T-helper 9 cell (primary cell): ENCODE results near the gene GPANK1.
"Not testable (repeated sequence)": the region's sequence is repeated elsewhere in the genome, so short reads cannot be mapped to it uniquely, and the experiment has no call there.

Experiments used
- DNase-seq: peaks from one replicate; pipeline ENCODE4 v3.0.0-alpha.2; 2020
- total RNA-seq, 2 donors: gene quantifications; one replicate each; lab custom pipeline; 2026; lab: John Stamatoyannopoulos, UW

Gene GPANK1
- 19.5 to 26.9 reads per million in 2 donors for total RNA-seq

DNA sequence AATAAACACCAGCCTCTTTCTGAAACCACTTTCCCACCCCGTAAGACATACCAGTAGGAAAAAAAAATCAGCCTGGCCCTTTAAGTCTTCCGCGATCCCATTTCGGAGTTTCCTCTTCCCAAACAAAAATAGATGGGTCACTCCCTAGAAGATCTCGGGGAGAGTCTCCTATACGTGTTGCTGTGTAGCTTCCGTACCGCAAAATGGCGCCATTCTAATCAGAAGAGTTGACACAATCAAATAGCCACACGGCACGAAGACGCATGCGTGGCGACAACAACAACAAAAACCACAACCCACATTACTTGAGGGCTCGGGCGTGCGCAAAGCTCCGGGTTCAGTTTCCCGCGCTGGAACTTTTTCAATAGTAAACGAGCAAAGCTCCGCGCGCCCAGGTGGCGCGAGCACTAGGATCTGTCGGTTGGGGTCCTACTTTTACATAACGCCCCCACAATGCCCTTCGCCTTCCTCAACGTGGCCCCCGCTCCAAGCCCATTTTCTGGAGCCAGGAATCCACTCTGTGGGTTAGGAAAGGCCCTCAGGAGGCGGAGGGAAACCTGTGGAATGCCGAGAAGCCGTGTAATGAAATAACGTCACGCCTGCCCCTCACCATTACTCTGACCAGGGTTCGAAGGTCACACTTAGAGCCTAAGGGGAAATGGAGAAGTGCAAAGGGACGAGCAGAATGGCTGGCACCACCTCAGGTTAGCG is at the start of gene GPANK1:
TSS of gene GPANK1 (minus strand) at position 208 of the 711 bp plus-strand sequence. CDS start 519 bp downstream, outside the sequence.
- DNase-seq: peak; percentile 84

DNA sequence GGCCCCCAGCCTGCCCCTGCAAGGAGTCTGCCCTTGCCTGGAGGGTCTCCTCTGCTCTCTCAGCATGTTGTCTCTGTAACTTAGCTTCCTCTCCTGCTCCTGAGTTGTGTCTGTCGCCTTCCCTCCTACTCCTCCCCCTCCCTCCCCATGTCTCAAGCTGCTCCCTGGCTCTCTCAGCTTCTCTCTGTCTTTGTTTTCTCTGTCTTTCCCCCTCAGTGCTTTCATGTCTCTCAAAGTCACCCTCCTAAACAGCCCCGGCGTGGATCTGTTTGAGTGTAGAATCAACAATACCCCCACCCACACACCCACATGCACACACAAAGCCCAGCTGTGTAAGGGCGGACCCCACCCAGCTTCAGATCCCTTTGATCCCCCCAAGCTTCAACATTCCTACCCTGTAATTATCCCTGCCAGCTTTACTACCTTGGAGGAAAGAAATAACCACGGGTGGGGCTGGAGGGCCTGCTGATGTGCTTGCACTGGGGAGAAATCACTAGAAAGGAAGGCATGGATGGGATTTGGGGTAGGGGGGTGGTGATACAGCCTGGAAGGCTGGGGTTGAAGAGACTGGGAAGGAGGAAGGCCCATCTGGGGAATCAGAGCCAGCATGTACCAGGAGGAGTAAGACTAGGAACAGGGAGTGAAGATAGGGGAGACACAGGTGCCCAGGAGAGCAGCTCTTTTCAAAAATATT is 49.3 kb upstream of the GPANK1 start:
- no peak for DNase-seq

DNA sequence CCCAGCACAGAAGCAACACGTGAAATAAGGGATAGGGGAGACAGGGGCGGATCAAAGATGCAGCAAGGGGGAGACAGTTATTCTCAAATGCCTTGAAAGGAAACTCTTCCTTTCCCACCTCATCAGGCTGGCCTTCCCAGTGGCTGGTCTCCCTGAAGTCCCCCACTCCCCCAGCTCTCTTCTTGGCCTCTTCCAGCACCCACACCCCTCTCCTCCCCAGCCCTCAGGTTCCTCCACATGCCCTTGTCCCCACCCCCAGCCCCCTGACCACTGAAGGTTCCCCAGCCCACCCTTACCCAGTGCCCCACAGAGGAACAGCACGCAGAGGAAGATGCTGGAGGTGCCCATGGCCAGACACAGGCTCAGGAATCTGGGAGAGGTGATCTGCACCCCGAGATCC is 48.7 kb upstream of the GPANK1 start:
- no peak for DNase-seq

DNA sequence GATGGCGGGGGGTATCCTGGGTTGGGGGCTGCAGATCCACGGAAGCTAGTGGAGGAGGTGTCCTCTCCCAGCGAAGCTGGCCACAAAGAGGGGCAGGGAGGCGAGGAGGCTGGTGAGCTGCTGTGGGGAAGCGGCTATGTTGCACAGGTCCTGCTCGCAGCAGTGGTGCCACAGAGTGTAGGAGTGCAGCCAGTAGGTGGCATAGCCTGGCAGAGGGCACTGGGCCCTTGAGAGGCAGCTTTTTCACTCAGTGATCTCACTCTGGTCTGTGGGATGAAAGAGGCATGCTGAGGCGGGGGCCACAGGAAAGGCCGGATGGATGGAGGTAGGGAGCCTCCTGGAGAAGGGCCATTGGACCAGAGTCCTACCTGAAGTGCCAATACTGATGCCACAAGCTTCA is 47.5 kb upstream of the GPANK1 start:
- no peak for DNase-seq

DNA sequence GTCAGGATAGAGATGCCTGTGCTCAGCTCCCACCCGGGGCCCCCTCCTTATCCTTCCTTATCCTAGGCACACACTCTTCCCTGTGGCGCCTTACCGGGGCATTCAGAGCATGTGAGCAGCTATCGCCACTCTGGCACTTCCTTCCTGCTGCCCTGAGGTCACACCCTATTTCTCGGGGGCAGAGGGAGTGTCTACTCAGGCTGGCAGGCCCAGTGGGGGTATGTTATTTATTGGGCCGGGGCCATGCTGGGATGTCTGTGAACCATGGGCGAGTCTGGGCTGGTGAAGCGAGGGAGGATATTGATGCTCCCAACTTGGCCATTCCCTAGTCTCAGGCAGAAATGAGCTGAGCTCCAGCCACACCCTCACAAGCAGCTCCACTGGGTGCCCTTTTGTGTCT is 46.4 kb upstream of the GPANK1 start:
- no peak for DNase-seq

DNA sequence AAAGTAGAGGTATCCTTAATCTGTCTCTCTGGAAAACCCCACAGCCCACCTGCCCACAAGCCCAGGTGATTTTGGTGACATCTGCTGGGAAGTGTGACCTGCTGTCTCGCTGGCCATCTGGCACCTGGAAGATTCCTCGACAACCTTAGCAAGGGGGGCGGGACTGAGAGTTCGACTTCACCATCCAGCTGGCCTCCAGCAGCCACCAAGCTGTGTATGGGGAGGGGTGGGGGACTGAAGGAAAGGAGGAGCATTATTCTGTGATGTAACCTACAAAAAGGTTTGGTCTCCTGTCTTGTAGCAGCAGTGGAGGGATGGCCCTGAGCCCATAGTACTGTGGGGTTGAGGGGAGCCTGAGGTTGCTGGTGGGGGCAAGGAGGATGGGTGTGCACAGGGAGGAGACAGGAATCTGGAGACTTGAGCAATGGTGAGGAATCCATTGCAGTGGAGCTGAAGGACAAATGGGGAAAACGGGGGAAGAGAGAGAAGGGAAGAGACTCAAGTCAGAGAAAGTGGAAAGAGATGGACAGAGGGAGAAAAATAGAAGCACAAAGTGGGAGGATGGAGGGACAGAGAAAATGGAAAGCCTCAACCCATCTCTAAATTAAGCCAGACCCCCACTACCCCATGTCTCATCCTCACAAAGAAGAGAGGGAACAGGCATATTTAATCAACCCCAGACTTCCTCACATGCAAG is 45.9 kb upstream of the GPANK1 start:
- DNase-seq: no peak

DNA sequence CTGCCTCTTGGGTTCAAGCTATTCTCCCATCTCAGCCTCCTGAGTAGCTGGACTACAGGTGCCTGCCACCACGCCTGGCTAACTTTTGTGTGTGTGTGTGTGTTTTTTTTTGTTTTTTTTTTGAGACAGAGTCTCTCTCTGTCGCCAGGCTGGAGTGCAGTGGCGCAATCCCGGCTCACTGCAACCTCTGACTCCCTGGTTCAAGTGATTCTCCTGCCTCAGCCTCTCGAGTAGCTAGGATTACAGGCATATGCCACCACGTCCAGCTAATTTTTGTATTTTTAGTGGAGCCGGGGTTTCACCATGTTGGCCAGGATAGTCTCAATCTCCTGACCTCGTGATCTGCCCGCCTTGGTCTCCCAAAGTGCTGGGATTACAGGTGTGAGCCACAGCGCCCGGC is 44.4 kb upstream of the GPANK1 start:
- DNase-seq: not testable (repeated sequence)

DNA sequence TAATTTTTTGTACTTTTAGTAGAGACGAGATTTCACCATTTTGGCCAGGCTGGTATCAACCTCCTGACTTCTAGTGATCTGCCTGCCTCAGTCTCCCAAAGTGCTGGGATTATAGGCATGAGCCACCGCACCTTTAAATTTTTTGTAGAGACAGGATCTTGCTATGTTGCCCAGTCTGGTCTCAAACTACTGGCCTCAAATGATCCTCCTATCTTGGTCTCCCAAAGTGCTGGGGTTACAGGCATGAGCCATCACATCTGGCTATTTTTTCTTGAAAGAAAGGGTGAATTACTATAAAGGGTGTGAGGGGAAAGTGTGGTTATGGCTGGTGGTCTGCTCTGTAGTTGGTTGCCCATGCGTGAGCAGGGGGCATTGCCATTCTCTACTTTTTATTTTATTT is 43.4 kb upstream of the GPANK1 start:
- DNase-seq: no peak

DNA sequence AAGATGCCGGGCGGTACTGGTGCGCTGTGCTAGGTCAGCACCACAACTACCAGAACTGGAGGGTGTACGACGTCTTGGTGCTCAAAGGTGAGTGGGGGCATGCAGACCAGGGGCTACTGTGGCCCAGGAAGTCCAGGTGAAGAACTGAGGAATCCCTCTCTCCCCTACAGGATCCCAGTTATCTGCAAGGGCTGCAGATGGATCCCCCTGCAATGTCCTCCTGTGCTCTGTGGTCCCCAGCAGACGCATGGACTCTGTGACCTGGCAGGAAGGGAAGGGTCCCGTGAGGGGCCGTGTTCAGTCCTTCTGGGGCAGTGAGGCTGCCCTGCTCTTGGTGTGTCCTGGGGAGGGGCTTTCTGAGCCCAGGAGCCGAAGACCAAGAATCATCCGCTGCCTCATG is 42.9 kb upstream of the GPANK1 start:
- no peak for DNase-seq

DNA sequence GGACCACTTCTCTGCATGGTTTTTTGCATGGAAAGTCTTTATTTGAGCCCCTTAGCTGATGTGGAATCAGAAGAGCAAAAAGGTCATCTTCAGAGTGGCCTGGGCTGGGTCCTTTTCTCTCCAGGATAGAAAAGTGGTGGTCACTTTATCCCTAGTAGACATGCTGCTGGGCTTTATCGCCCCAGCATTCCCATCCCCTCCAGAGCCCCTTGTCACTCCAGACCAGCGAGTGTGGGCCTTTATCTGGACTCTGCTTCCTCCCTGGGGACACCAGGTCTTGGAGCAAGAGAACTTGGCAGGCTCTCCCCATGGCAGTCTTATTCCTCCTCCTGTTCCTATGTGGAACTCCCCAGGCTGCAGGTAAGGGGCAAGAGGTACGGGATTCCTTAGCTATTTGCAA is 41.8 kb upstream of the GPANK1 start, which contains the start of gene LY6G6F:
TSS of gene LY6G6F (plus strand) at position 268 of the 400 bp plus-strand sequence. CDS start at position 309, 41 bp downstream.
- no peak for DNase-seq

DNA sequence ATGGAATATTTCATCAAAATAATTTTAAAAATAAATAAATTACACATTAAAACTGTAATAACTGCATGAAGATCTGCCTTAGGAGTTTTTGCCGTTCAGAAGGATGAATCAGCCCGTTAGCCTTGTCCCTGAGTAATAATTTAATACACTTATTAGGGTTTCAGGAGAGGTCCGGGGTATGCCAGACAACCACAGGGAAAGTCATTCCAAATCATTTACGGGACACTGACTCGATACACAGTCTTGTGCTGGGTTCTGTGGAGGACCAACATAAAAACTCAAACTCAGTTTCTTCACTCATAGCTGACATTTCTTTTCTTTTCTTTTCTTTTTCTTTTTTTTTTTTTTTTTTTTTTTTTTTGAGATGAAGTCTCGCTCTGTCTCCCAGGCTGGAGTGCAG is 41.1 kb upstream of the GPANK1 start:
- no peak for DNase-seq

DNA sequence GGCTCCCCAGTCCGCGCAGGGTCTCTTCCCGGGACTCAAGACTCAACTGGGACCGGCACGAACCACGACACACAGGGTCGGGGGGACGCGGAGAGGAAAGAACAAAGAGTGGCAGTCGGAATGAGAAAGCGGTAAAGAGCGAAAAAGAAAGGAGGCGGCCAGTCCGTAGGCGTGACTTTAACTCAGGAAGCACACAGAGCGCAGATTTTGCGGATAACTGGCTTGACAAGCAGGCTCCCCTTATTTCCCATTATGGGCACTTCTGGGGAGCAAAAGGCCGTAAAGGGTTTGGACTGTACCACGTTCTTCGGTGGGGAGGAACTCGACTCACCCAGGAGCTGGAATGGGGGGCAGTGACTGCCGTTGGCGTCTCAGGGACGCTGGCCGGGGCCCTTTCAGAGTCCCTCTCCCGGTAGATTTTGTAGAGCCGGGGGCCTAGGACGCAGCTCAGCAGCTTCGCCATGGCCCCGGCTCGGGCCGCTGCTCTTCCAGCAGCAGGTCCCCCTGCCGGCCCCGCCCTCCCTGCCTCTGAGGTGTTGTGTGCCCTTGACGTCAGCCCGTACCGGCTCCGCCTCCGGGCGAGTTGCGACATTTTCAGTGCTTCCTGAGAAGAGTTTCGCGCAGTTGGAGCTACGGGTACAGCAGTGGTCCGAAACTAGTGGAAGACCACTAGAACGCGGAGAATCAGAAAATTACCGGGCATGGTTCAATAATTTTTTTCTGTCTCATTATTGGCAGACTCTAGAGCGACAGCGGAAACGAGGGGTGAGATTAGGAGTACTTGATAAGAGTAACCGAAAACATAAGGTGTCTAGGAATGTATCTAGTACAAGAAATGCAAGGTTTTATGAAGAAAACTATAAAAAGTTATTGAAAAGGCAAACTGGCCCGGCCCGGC is 38.3 kb upstream of the GPANK1 start, which contains the start of gene ABHD16A:
TSS of gene ABHD16A (minus strand) at position 506 of the 898 bp plus-strand sequence. CDS start at position 463, 43 bp downstream.
- peak; percentile 94 for DNase-seq

DNA sequence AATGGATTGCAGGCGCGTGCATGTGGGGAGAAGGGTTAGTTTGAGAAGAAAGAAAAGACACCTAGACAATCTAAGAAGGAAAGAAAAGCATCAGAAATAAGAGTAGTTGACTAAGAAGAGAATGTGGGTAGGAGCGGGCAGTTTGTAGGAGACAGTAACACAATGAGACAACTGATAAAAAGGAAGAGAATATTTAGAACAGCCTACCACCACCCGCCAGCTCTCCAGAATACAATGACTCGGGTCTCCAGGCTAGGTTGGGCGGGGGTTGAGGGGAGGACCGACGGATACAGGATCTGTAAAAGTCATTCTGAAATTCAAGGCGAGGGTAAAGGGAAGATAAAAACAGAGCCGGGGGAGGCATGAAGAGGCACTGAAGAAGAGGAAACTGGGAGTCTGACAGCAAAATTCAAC is 37.6 kb upstream of the GPANK1 start:
- no peak for DNase-seq

DNA sequence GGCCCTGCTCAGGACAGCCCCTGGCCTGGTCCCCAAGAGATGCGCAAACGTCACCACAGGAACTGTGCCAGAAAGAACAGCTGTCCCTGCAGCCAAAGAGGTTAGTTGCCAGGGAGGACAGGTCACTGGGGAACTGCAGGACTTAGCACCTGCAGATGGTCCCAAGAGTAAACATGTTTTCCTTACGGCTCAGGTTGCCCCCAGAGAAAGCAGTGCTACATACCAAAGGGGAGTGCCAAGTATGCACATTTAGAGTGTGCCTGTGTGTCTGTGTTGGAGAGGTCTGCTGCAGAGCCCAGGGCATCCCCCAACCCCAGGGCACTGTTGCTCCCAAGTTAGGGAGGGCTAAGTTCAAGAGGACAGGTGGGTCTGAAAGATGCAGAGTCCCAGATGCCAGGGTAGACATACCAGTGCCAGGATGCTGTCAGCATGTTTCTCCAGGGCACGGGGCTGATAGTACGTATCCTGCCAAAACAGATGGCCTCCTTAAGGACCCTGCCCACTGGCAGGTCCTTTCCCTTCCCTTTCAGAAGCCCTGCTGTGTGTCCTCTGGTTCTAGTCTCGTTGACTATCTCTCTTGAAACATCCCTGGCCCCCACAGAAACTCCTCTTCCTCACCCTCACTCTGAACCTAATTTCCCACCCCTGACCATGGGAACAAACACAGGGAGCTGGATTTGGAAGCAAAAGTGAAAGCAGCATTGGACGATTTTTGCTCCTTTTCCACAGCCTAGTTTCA is 37.0 kb upstream of the GPANK1 start:
- no peak for DNase-seq

DNA sequence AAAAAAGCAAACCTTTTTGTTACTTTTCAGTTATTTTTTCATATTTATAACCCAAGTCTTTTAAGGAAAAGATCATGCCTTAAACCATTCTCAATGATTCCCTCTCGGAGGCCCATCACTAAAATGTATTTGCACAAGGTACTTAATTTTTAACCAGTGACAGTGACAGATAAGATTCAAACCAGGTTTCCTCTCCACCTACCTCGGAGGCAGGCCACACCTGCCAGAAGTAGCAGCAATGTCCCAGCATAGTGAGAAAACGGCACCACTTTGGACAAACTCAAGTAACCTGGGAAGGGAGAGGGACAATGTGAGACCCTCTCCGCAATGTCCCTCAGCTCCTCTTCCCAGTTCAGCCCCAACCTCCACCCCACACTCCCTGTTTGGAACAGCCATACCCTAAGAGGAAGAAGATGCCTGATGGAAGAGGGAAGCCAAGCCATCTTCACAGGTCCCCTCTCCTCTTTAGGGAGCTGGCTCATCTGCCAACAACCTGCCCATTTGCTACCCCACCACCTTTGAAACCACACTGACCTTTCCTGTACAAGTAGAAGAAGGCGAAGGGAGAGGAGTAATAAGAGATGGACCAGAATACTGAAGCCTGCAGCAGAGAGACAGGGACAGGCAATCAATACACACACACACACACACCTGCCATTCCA is 36.1 kb upstream of the GPANK1 start:
- DNase-seq: no peak

DNA sequence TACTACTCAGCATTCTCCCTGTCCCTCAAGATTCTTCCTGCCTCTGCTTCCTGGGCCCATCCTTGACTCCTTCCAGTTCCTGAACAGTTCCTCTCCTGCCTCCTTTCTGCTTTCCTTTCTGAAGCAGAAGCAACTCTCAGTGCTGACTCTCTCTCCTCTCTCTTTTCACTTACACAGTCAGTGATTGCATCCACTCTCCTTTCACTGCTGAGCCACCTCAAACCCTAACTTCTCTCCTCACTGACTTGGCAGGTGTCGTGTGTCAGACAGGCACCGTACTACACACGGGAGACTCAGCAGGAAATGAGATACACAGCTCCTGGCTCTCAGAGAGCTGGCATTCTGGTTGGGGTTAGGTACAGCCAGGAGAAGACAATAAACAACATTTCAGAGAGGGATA is 32.8 kb upstream of the GPANK1 start:
- no peak for DNase-seq

DNA sequence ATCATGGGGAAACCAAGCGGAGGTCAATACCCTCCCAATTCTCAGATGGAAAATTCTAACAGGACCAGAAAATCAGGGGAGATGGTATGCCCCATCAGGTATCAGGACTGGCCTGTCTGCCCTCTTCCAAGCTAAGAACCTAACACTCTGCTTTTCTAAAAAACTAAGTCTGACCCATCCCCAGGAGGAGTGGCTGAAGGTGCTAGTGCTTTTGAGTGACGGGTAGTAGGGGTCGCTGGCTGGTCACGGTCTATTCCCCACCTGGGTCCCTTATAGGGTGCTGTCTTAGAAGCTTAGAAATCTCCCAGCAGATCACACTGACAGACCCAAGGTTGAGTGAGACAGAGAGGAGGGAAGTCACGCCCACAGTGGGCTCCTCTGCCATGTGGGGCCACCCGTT is 28.7 kb upstream of the GPANK1 start:
- no peak for DNase-seq

DNA sequence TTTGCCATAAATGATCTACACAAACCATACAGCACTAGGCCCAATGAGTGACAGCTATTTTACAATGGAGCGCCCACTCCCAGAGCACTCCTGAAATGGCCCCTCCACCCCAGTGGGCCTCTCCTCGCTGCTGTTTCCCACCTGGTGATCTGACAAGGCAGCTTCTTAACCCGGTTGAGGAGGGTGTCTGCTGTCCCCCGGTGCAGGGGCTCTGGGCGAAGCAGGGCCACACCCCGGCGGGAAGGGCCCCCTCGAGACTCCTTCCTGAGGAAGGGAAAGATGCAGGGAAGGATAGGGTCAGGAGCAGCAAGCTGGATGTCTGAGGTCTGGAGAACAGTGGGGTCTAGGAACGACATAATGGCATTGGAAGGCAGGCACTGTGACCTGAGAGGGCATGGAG is 28.1 kb upstream of the GPANK1 start:
- no peak for DNase-seq

DNA sequence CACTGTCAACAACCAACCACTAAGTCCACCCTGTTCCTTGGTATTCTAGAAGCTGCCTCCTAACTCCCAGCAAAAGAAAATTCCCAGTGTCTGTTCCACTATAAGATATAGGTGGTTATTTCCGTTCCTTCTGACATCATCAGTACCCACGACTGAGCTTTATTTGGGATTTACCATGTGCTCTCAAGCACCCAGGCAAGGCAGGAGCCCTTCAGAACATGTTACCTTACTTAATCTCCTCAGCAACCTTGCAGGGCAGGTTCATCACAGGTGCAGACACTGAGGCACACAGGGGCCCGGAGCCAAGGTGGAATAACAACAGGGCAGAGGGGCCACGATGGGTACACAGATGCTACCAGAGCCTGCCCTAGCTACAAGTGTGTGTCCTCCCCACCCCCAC is 27.6 kb upstream of the GPANK1 start:
- DNase-seq: no peak

DNA sequence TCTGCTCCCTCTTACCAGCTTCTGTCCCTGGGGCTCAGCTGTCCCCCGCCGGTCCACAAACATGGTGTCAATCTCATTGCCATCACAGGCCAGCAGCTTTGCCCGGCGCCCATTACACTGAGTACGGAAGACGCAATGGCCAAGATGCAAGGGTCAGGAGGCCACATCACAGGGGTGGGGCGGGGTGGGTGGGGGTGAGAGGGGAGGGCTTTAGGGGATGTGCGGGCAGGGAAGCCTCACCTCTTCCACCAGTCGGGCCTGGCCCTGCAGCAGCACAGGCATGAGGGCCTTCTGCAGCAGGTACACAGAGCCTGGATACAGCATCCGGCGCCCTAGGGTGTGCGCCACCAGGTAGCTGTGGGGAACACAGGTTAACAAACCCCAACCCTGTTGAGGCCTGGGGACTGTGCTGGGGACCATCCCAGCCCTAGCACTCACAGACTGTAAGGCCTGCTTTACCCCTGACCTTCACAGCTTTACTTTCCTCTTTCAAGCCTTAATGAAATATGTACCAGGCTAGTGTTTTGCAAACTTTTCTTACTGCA is 26.8 kb upstream of the GPANK1 start:
- no peak for DNase-seq

DNA sequence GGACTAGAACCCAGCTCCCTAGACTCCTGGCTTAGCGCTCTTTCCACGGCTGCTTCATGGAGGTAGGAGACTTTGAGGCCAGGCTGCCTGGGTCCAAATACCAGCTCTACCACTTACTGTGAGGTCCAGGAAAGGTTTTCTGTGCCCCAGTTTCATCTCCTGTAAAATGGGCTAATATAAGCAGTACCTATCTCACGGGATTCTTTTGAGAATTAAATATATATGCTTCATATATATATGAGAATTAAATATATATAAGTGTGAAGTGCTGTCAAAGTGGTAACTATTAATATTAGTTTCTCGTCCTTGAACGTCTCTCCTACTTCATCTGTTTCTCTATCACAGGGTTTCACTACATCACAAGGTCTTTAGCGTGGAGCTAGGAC is 26.3 kb upstream of the GPANK1 start:
- no peak for DNase-seq
